ENCODE results near the gene PRKCB.
"Not testable (repeated sequence)": the region's sequence is repeated elsewhere in the genome, so short reads cannot be mapped to it uniquely, and the experiment has no call there.

PRKCB gene

GRCh38 chr16:23931199-23931598 is 95.4 kb downstream of the PRKCB start:
- in situ Hi-C loops (cut with MboI; ENCODE audit: low sequenced_read_pairs): no loop called here

GRCh38 chr16:23933650-23934049 is 97.9 kb downstream of the PRKCB start:
- in situ Hi-C loops (cut with MboI; ENCODE audit: low sequenced_read_pairs): not testable (repeated sequence)

GRCh38 chr16:23934610-23935236 is 98.9 kb downstream of the PRKCB start:
- in situ Hi-C loops (cut with MboI; ENCODE audit: low sequenced_read_pairs): no loop called here

GRCh38 chr16:23940111-23940510 is 104.3 kb downstream of the PRKCB start:
- in situ Hi-C loops (cut with MboI; ENCODE audit: low sequenced_read_pairs): no loop called here

- in situ Hi-C loops (cut with MboI; ENCODE audit: low sequenced_read_pairs): no loop called here
These were observed 105.2 kb downstream of the PRKCB start for GRCh38 chr16:23941025-23941424.

- in situ Hi-C loops (cut with MboI; ENCODE audit: low sequenced_read_pairs): no loop called here
These were observed 106.3 kb downstream of the PRKCB start for GRCh38 chr16:23941963-23942564.

- in situ Hi-C loops (cut with MboI; ENCODE audit: low sequenced_read_pairs): no loop called here
These were observed 107.8 kb downstream of the PRKCB start for GRCh38 chr16:23943604-23944003.

GRCh38 chr16:23944381-23944780 is 108.6 kb downstream of the PRKCB start:
- in situ Hi-C loops (cut with MboI; ENCODE audit: low sequenced_read_pairs): no loop called here

GRCh38 chr16:23945243-23945642 is 109.5 kb downstream of the PRKCB start:
- in situ Hi-C loops (cut with MboI; ENCODE audit: low sequenced_read_pairs): no loop called here

GRCh38 chr16:23947838-23948237 is 112.1 kb downstream of the PRKCB start:
- in situ Hi-C loops (cut with MboI; ENCODE audit: low sequenced_read_pairs): no loop called here

GRCh38 chr16:23948949-23949411 is 113.2 kb downstream of the PRKCB start:
- in situ Hi-C loops (cut with MboI; ENCODE audit: low sequenced_read_pairs): no loop called here

GRCh38 chr16:23949630-23950290 is 114.0 kb downstream of the PRKCB start:
- in situ Hi-C loops (cut with MboI; ENCODE audit: low sequenced_read_pairs): no loop called here

GRCh38 chr16:23950291-23950894 is 114.6 kb downstream of the PRKCB start:
- in situ Hi-C loops (cut with MboI; ENCODE audit: low sequenced_read_pairs): no loop called here

GRCh38 chr16:23950898-23951297 is 115.1 kb downstream of the PRKCB start:
- in situ Hi-C loops (cut with MboI; ENCODE audit: low sequenced_read_pairs): no loop called here

- in situ Hi-C loops (cut with MboI; ENCODE audit: low sequenced_read_pairs): no loop called here
These were observed 116.6 kb downstream of the PRKCB start for GRCh38 chr16:23952128-23952970.

- in situ Hi-C loops (cut with MboI; ENCODE audit: low sequenced_read_pairs): no loop called here
These were observed 117.2 kb downstream of the PRKCB start for GRCh38 chr16:23952971-23953300.

GRCh38 chr16:23953476-23953875 is 117.7 kb downstream of the PRKCB start:
- in situ Hi-C loops (cut with MboI; ENCODE audit: low sequenced_read_pairs): no loop called here

GRCh38 chr16:23955088-23955487 is 119.3 kb downstream of the PRKCB start:
- in situ Hi-C loops (cut with MboI; ENCODE audit: low sequenced_read_pairs): no loop called here

- in situ Hi-C loops (cut with MboI; ENCODE audit: low sequenced_read_pairs): no loop called here
These were observed 121.5 kb downstream of the PRKCB start for GRCh38 chr16:23957287-23957686.

- in situ Hi-C loops (cut with MboI; ENCODE audit: low sequenced_read_pairs): no loop called here
These were observed 123.4 kb downstream of the PRKCB start for GRCh38 chr16:23959072-23959751.

- in situ Hi-C loops (cut with MboI; ENCODE audit: low sequenced_read_pairs): no loop called here
These were observed 123.9 kb downstream of the PRKCB start for GRCh38 chr16:23959752-23960072.
